Ishikawa (cell line): Measurements from ENCODE around the gene UBE2QL1.

Experiments used
- CEBPB ChIP-seq: IDR thresholded peaks from 2 replicates; pipeline ENCODE4 v1.6.1; 2012
- CREB1 ChIP-seq: IDR thresholded peaks from 2 replicates; pipeline ENCODE4 v1.6.1; 2012; ENCODE audit warnings: low read depth
- EGR1 ChIP-seq: IDR thresholded peaks from 2 replicates; pipeline ENCODE4 v1.6.1; 2012
- EP300 ChIP-seq: IDR thresholded peaks from 2 replicates; pipeline ENCODE4 v1.6.1; 2012; ENCODE audit warnings: borderline replicate concordance
- RAD21 ChIP-seq: IDR thresholded peaks from 2 replicates; pipeline ENCODE4 v1.6.1; 2012; ENCODE audit warnings: low read depth
- TAF1 ChIP-seq: IDR thresholded peaks from 2 replicates; pipeline ENCODE4 v1.6.1; 2012; ENCODE audit warnings: low read depth, mild to moderate bottlenecking
- TCF12 ChIP-seq: IDR thresholded peaks from 2 replicates; pipeline ENCODE4 v1.6.1; 2012; ENCODE audit warnings: low read depth
- TEAD4 ChIP-seq: IDR thresholded peaks from 2 replicates; pipeline ENCODE4 v1.6.1; 2012
- YY1 ChIP-seq: IDR thresholded peaks from 2 replicates; pipeline ENCODE4 v1.6.1; 2012; ENCODE audit warnings: low read depth
- ZBTB7A ChIP-seq: IDR thresholded peaks from 2 replicates; pipeline ENCODE4 v1.6.1; 2012; ENCODE audit warnings: low read depth
- TF ChIP-seq, protein P1 (sequence below): IDR thresholded peaks from 2 replicates; pipeline ENCODE4 v1.6.1; 2012

DNA sequence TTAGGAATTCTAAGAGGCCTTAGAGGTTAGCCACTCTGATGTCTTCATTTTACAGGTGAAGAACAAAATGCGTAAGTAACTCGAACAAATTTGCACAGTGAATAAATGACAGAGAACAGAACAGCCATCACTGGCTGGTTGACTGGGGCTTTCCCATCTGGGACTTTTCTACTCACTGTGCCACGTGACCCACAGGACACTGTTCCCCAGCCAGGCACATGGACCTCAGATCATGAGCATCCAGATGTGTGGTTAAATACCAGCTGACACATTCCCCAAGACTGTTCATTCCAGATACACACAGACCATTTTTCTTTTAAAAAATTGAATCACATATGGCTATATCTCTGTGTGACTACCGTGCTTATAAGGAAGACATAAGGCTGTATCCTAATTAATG, 44.5 kb upstream of the UBE2QL1 start:
- no peak for TF ChIP-seq ZBTB7A
- no peak for TF ChIP-seq TAF1
- TF ChIP-seq, protein P1, sequence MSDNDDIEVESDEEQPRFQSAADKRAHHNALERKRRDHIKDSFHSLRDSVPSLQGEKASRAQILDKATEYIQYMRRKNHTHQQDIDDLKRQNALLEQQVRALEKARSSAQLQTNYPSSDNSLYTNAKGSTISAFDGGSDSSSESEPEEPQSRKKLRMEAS, result no peak
- no peak for TF ChIP-seq YY1
- no peak for TF ChIP-seq EP300
- TF ChIP-seq CEBPB, result no peak
- TF ChIP-seq CREB1, result no peak
- TF ChIP-seq TEAD4, result no peak
- no peak for TF ChIP-seq EGR1
- TF ChIP-seq TCF12, result no peak
- no peak for TF ChIP-seq RAD21
